T47D (cell line): ENCODE results near the gene DDX47.
A peak's percentile ranks its signal among the peaks of the same experiment; 100 is the strongest.

Experiments
- DNase-seq, 2 experiments: peaks; one replicate each; pipeline versions ENCODE4 v3.0.0 to v3.0.0-alpha.2; 2011 to 2012; ENCODE audit warnings: low read depth in 1 of 2, low spot score in 1 of 2
- JUND ChIP-seq: IDR thresholded peaks from 2 replicates; pipeline ENCODE4 v1.6.1; 2012; ENCODE audit warnings: low read depth
- in situ Hi-C: cut with HindIII; loops from 2 replicates; pipeline ENCODE4 v1.10.0; 2016; ENCODE audit warnings: low sequenced_read_pairs, low pct_unique_long_range_greater_than_20kb

The DDX47 gene

GRCh38 chr12:12877153-12877768 lies 64.1 kb downstream of the DDX47 start:
- in situ Hi-C loops, result no loop called here
- TF ChIP-seq JUND, result no peak
- no peak for DNase-seq

DNA sequence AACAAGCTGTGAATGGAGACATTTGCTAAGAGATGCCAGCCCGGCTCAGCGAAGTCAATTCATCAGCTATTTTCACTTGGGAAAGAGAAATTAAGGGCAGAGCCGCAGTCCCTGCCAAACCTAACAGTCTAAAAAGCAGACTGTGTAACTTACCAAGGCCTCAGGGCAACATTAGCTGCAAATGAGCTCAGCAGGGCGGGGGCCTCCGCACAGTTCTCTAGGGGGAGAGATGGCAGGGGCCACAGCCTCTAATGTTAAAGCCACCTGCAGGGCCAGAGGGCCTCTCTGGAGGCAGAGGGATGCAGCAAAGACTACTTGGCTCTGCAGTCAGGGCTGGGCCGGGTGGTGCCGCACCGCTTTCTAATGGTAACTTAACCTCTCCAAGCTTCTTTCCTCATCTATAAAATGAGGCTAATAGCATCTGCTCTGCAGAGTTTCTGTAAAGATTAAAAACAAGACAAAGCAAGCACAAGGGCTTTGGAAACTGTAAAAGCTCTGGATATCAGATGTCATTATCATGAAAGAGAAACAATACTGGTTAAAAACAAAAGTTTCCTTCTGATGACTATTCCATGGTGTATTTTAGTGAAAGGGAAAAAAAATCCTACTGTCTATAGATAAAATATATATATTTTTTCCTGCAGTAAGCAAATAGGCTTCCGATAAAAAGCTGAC lies 64.8 kb downstream of the DDX47 start:
- TF ChIP-seq JUND, result no peak
- in situ Hi-C loops, result no loop called here
- peak in 1 of 2 experiments; percentile 26 for DNase-seq
